HepG2 (cell line): ENCODE results near the gene TFF1. TPM values are rescaled to one million over a fixed set of nuclear protein-coding genes. Genes with fewer than 3 reads are reported as not detected.

ENCODE experiments used
- ATF7-NPFF ChIP-seq: sonication (generic); formaldehyde crosslinking; IDR thresholded peaks from 2 replicates; pipeline ENCODE4 v1.8.1; 2023; ENCODE audit warnings: mild to moderate bottlenecking, low read depth, missing genetic modification reagents, moderate library complexity
- DR1 ChIP-seq: sonication (generic); formaldehyde crosslinking; IDR thresholded peaks from 2 replicates; pipeline ENCODE4 v1.8.0; 2021; ENCODE audit warnings: mild to moderate bottlenecking, missing genetic modification reagents, inconsistent platforms
- IKZF4 ChIP-seq: sonication (generic); formaldehyde crosslinking; IDR thresholded peaks from 2 replicates; pipeline ENCODE4 v1.5.1; 2020; ENCODE audit warnings: borderline replicate concordance, mild to moderate bottlenecking, low read depth, missing genetic modification reagents; ENCODE audit errors: not compliant biosample characterization
- PAX8 ChIP-seq: sonication (generic); formaldehyde crosslinking; IDR thresholded peaks from 2 replicates; pipeline ENCODE4 v1.8.0; 2022; ENCODE audit warnings: mild to moderate bottlenecking, missing genetic modification reagents, borderline replicate concordance
- PRMT3 ChIP-seq: sonication (generic); formaldehyde crosslinking; IDR thresholded peaks from 2 replicates; pipeline ENCODE4 v1.8.1; 2022; ENCODE audit warnings: low read depth, mild to moderate bottlenecking, moderate library complexity, missing genetic modification reagents, borderline replicate concordance
- ZEB1 ChIP-seq: IDR thresholded peaks from 2 replicates; pipeline ENCODE4 v1.6.1; 2012; ENCODE audit warnings: mild to moderate bottlenecking, low read depth, inconsistent platforms; ENCODE audit not compliant: insufficient replicate concordance
- ZNF652 ChIP-seq: IDR thresholded peaks from 2 replicates; pipeline ENCODE4 v1.6.1; 2016; ENCODE audit warnings: low read depth, borderline replicate concordance
- ZNF749 ChIP-seq: sonication (generic); formaldehyde crosslinking; IDR thresholded peaks from 2 replicates; pipeline ENCODE4 v1.8.0; 2022; ENCODE audit warnings: mild to moderate bottlenecking, missing genetic modification reagents, moderate library complexity, borderline replicate concordance
- polyA plus RNA-seq, 8 experiments: library from polyadenylated mRNA; depleted of rRNA in 3 of 8; stranded (reverse) in 7 of 8; unstranded in 1 of 8; fragments of >200 nt; fragmentation: Illumina TruSeq in 4 of 8; extraction: Trizol in 4 of 8; gene quantifications; 2 replicates each; pipeline versions ENCODE4 v1.2.1 to v1.2.3, GENCODE V29; 2011 to 2016; ENCODE audit warnings: low read depth in 4 of 8, missing spikeins in 1 of 8, mixed read lengths in 1 of 8; ENCODE audit not compliant: insufficient read depth in 1 of 8
- total RNA-seq, 5 experiments: library from RNA; depleted of rRNA; stranded (reverse); fragments of >200 nt; fragmentation: Illumina TruSeq; extraction: Trizol; gene quantifications; 2 replicates each; pipeline ENCODE4 v1.2.3, GENCODE V29; 2016; ENCODE audit warnings: low read depth in 1 of 5
- TF ChIP-seq, protein P1 (sequence below): sonication (generic); formaldehyde crosslinking; IDR thresholded peaks from 2 replicates; pipeline ENCODE4 v1.4.0; 2020; ENCODE audit warnings: mild to moderate bottlenecking, low read depth, missing genetic modification reagents
- TF ChIP-seq, protein P2 (sequence below): sonication (generic); formaldehyde crosslinking; IDR thresholded peaks from 2 replicates; pipeline ENCODE4 v1.5.1; 2020; ENCODE audit warnings: missing genetic modification reagents, mild to moderate bottlenecking, borderline replicate concordance
- TF ChIP-seq, protein P3 (sequence below): sonication (generic); formaldehyde crosslinking; IDR thresholded peaks from 2 replicates; pipeline ENCODE4 v1.5.0; 2020; ENCODE audit warnings: mild to moderate bottlenecking, missing genetic modification reagents, borderline replicate concordance

TFF1 gene
- total and polyA plus RNA-seq, 2 of the 13 experiments (the other 11 are each of a cell fraction or from before 2014, with no cell fraction given), result 0.24 to 19.4 TPM

DNA sequence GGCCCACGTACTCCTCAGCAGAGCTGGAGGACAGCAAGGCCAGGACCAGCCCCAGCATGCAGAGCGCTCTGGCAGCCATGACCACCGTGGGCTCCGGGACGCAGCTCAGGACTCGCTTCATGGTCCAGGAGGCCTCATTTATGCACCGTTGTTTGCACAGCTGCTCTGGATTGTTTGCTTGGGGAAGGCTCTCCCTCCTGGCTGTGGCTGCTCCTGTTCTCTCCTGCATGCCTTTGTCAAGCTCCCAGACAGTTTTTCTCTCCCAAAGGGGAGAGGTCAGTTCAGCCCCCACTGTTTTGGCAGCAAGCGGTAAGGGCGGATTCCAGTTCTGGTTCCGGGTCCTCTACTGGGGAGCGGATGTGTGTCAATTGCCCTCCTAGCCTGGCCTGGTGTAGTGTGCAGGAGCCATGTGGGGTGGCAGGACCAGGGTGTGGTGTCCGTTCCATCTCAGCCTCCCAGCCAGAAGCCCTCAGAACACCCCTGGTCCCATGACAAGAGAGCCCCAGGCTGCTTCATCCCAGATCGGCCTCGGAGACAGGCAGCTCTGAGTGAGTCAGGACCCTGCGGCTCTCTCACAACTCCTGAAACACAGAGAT is 50.9 kb downstream of the TFF1 start, which contains the start of gene TFF3 (continued):
- TF ChIP-seq, protein P1, sequence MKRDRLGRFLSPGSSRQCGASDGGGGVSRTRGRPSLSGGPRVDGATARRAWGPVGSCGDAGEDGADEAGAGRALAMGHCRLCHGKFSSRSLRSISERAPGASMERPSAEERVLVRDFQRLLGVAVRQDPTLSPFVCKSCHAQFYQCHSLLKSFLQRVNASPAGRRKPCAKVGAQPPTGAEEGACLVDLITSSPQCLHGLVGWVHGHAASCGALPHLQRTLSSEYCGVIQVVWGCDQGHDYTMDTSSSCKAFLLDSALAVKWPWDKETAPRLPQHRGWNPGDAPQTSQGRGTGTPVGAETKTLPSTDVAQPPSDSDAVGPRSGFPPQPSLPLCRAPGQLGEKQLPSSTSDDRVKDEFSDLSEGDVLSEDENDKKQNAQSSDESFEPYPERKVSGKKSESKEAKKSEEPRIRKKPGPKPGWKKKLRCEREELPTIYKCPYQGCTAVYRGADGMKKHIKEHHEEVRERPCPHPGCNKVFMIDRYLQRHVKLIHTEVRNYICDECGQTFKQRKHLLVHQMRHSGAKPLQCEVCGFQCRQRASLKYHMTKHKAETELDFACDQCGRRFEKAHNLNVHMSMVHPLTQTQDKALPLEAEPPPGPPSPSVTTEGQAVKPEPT (CRISPR knock-in tag), result no peak
- no peak for TF ChIP-seq DR1
- no peak for TF ChIP-seq PRMT3 (CRISPR knock-in tag)
- TF ChIP-seq ZNF749 (CRISPR knock-in tag), result no peak
- no peak for TF ChIP-seq ZEB1
- TF ChIP-seq, protein P2, sequence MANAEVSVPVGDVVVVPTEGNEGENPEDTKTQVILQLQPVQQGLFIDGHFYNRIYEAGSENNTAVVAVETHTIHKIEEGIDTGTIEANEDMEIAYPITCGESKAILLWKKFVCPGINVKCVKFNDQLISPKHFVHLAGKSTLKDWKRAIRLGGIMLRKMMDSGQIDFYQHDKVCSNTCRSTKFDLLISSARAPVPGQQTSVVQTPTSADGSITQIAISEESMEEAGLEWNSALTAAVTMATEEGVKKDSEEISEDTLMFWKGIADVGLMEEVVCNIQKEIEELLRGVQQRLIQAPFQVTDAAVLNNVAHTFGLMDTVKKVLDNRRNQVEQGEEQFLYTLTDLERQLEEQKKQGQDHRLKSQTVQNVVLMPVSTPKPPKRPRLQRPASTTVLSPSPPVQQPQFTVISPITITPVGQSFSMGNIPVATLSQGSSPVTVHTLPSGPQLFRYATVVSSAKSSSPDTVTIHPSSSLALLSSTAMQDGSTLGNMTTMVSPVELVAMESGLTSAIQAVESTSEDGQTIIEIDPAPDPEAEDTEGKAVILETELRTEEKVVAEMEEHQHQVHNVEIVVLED (CRISPR knock-in tag), result no peak
- TF ChIP-seq PAX8 (CRISPR knock-in tag), result no peak
- TF ChIP-seq ATF7-NPFF (CRISPR knock-in tag), result 0 out of 2 replicates have a peak, but pooled peaks have one; percentile 44
- TF ChIP-seq, protein P3, sequence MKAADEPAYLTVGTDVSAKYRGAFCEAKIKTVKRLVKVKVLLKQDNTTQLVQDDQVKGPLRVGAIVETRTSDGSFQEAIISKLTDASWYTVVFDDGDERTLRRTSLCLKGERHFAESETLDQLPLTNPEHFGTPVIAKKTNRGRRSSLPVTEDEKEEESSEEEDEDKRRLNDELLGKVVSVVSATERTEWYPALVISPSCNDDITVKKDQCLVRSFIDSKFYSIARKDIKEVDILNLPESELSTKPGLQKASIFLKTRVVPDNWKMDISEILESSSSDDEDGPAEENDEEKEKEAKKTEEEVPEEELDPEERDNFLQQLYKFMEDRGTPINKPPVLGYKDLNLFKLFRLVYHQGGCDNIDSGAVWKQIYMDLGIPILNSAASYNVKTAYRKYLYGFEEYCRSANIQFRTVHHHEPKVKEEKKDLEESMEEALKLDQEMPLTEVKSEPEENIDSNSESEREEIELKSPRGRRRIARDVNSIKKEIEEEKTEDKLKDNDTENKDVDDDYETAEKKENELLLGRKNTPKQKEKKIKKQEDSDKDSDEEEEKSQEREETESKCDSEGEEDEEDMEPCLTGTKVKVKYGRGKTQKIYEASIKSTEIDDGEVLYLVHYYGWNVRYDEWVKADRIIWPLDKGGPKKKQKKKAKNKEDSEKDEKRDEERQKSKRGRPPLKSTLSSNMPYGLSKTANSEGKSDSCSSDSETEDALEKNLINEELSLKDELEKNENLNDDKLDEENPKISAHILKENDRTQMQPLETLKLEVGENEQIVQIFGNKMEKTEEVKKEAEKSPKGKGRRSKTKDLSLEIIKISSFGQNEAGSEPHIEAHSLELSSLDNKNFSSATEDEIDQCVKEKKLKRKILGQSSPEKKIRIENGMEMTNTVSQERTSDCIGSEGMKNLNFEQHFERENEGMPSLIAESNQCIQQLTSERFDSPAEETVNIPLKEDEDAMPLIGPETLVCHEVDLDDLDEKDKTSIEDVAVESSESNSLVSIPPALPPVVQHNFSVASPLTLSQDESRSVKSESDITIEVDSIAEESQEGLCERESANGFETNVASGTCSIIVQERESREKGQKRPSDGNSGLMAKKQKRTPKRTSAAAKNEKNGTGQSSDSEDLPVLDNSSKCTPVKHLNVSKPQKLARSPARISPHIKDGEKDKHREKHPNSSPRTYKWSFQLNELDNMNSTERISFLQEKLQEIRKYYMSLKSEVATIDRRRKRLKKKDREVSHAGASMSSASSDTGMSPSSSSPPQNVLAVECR (CRISPR knock-in tag), result peak; percentile 57; the same call in 1 of the 2 replicates
- TF ChIP-seq ZNF652 (CRISPR knock-in tag), result no peak
- no peak for TF ChIP-seq IKZF4 (CRISPR knock-in tag)
